HepG2 (cell line): ENCODE measurements around the gene MARCHF9. TPM values are rescaled to one million over a fixed set of nuclear protein-coding genes. Genes with fewer than 3 reads are reported as not detected.

ENCODE experiments used
- GTF3A ChIP-seq: sonication (generic); formaldehyde crosslinking; conservative IDR thresholded peaks from 2 replicates; pipeline ENCODE4 v1.4.0; 2020; ENCODE audit warnings: mild to moderate bottlenecking, missing genetic modification reagents
- IKZF4 ChIP-seq: sonication (generic); formaldehyde crosslinking; IDR thresholded peaks from 2 replicates; pipeline ENCODE4 v1.5.1; 2020; ENCODE audit warnings: borderline replicate concordance, mild to moderate bottlenecking, low read depth, missing genetic modification reagents; ENCODE audit errors: not compliant biosample characterization
- JUN ChIP-seq: sonication (generic); formaldehyde crosslinking; IDR thresholded peaks from 2 replicates; pipeline ENCODE4 v1.4.0; 2020; ENCODE audit warnings: mild to moderate bottlenecking, missing genetic modification reagents
- KLF13 ChIP-seq: sonication (generic); formaldehyde crosslinking; IDR thresholded peaks from 2 replicates; pipeline ENCODE4 v1.4.0; 2020; ENCODE audit warnings: mild to moderate bottlenecking, missing genetic modification reagents
- PAF1 ChIP-seq: IDR thresholded peaks from 2 replicates; pipeline ENCODE4 v1.6.1; 2016; ENCODE audit warnings: missing genetic modification reagents, missing compliant biosample characterization
- RARG ChIP-seq: sonication (generic); formaldehyde crosslinking; IDR thresholded peaks from 2 replicates; pipeline ENCODE4 v1.4.0; 2020; ENCODE audit warnings: low read depth, mild to moderate bottlenecking, missing genetic modification reagents
- RFXANK ChIP-seq: IDR thresholded peaks from 2 replicates; pipeline ENCODE4 v1.6.1; 2016
- SRSF4 ChIP-seq: fragments of 200-400 bp; formaldehyde crosslinking; IDR thresholded peaks from one replicate; pipeline ENCODE4 v1.6.1; 2018; ENCODE audit warnings: mild to moderate bottlenecking, low read depth, low read length, moderate library complexity; ENCODE audit not compliant: poor library complexity, severe bottlenecking
- ZBTB8A ChIP-seq: sonication (generic); formaldehyde crosslinking; IDR thresholded peaks from 2 replicates; pipeline ENCODE4 v1.4.0; 2020; ENCODE audit warnings: mild to moderate bottlenecking, low read depth, missing genetic modification reagents, borderline replicate concordance
- ZC3H4 ChIP-seq: sonication (generic); formaldehyde crosslinking; IDR thresholded peaks from 2 replicates; pipeline ENCODE4 v1.4.0; 2020; ENCODE audit warnings: missing genetic modification reagents, borderline replicate concordance
- ZNF232 ChIP-seq: sonication (generic); formaldehyde crosslinking; IDR thresholded peaks from 2 replicates; pipeline ENCODE4 v1.4.0; 2020; ENCODE audit warnings: missing genetic modification reagents, borderline replicate concordance
- ZNF33A ChIP-seq: sonication (generic); formaldehyde crosslinking; IDR thresholded peaks from 2 replicates; pipeline ENCODE4 v1.5.1; 2020; ENCODE audit warnings: missing genetic modification reagents, mild to moderate bottlenecking, moderate library complexity, borderline replicate concordance
- ZNF567 ChIP-seq: sonication (generic); formaldehyde crosslinking; IDR thresholded peaks from 2 replicates; pipeline ENCODE4 v1.8.1; 2023; ENCODE audit warnings: mild to moderate bottlenecking, missing genetic modification reagents, borderline replicate concordance
- ZNF720 ChIP-seq: sonication (generic); formaldehyde crosslinking; IDR thresholded peaks from 2 replicates; pipeline ENCODE4 v1.4.0; 2020; ENCODE audit warnings: missing genetic modification reagents
- ZNF878 ChIP-seq: sonication (generic); formaldehyde crosslinking; IDR thresholded peaks from 2 replicates; pipeline ENCODE4 v1.8.1; 2023; ENCODE audit warnings: mild to moderate bottlenecking, missing genetic modification reagents, moderate library complexity
- polyA plus RNA-seq, 8 experiments: library from polyadenylated mRNA; depleted of rRNA in 3 of 8; stranded (reverse) in 7 of 8; unstranded in 1 of 8; fragments of >200 nt; fragmentation: Illumina TruSeq in 4 of 8; extraction: Trizol in 4 of 8; gene quantifications; 2 replicates each; pipeline versions ENCODE4 v1.2.1 to v1.2.3, GENCODE V29; 2011 to 2016; ENCODE audit warnings: low read depth in 4 of 8, missing spikeins in 1 of 8, mixed read lengths in 1 of 8; ENCODE audit not compliant: insufficient read depth in 1 of 8
- total RNA-seq, 5 experiments: library from RNA; depleted of rRNA; stranded (reverse); fragments of >200 nt; fragmentation: Illumina TruSeq; extraction: Trizol; gene quantifications; 2 replicates each; pipeline ENCODE4 v1.2.3, GENCODE V29; 2016; ENCODE audit warnings: low read depth in 1 of 5
- TF ChIP-seq, protein P1 (sequence below): sonication (generic); formaldehyde crosslinking; IDR thresholded peaks from 2 replicates; pipeline ENCODE4 v1.9.0; 2022; ENCODE audit warnings: missing genetic modification reagents, mild to moderate bottlenecking, borderline replicate concordance
- TF ChIP-seq, protein P2 (sequence below): IDR thresholded peaks from 2 replicates; pipeline ENCODE4 v1.6.1; 2016; ENCODE audit warnings: low read depth
- TF ChIP-seq, protein P3 (sequence below): sonication (generic); formaldehyde crosslinking; IDR thresholded peaks from 2 replicates; pipeline ENCODE4 v1.5.1; 2020; ENCODE audit warnings: mild to moderate bottlenecking, missing genetic modification reagents, moderate library complexity
- TF ChIP-seq, protein P4 (sequence below): IDR thresholded peaks from 2 replicates; pipeline ENCODE4 v1.6.1; 2016
- TF ChIP-seq, protein P5 (sequence below): sonication (generic); formaldehyde crosslinking; IDR thresholded peaks from 2 replicates; pipeline ENCODE4 v1.5.1; 2020; ENCODE audit warnings: missing genetic modification reagents, mild to moderate bottlenecking, borderline replicate concordance

Gene MARCHF9
- total and polyA plus RNA-seq, 2 of the 13 experiments (the other 11 are each of a cell fraction or from before 2014, with no cell fraction given) = 5.7 to 9.6 TPM

DNA sequence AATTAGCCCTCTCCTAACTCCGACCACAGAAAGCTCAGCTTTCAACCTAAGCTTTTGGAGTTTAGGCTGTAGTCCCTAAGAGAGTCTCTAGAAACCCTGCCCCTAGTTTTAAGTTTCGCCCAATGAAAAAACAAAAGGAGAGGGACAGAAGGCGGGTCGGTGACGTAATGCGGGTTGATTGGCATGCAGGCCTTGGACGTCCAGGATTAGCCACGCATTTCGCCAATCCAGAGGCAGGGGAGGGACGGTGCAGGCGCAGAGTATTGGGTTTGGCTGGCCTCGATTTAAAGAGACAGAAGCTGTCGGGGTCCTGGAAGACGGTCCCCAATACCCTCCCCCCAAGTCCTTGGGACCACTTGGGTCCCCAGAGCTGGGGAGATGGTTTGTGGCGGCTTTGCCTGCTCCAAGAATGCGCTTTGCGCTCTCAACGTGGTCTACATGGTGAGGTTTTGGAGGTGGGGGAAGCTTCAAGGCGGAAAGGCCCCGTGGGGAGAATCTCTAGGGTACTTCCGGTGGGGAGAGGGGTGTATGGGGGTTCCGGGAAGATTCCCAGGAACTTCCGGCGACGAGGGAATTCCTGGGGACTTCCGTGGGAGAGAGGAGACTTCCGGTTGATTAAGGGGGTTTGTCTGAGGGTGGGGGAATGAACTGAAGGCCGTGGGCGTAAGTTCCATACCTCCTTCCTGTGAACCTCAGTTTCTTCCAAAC is 10.0 kb upstream of the MARCHF9 start, which contains the start of gene TSPAN31 (continued):
- TF ChIP-seq, protein P1, sequence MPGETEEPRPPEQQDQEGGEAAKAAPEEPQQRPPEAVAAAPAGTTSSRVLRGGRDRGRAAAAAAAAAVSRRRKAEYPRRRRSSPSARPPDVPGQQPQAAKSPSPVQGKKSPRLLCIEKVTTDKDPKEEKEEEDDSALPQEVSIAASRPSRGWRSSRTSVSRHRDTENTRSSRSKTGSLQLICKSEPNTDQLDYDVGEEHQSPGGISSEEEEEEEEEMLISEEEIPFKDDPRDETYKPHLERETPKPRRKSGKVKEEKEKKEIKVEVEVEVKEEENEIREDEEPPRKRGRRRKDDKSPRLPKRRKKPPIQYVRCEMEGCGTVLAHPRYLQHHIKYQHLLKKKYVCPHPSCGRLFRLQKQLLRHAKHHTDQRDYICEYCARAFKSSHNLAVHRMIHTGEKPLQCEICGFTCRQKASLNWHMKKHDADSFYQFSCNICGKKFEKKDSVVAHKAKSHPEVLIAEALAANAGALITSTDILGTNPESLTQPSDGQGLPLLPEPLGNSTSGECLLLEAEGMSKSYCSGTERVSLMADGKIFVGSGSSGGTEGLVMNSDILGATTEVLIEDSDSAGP (CRISPR knock-in tag) = peak; percentile 100
- TF ChIP-seq ZNF567 (CRISPR knock-in tag) (no peak), JUN (CRISPR knock-in tag) (no peak), RFXANK (CRISPR knock-in tag) (peak; percentile 77; the same call in 1 of the 2 replicates), ZBTB8A (CRISPR knock-in tag) (no peak), ZNF878 (0 out of 2 replicates have a peak, but pooled peaks have one; percentile 39), PAF1 (CRISPR knock-in tag) (no peak), GTF3A (CRISPR knock-in tag) (no peak), ZNF232 (no peak), SRSF4 (no peak), ZC3H4 (CRISPR knock-in tag) (no peak), IKZF4 (CRISPR knock-in tag) (no peak), RARG (no peak), KLF13 (CRISPR knock-in tag) (no peak), ZNF720 (CRISPR knock-in tag) (no peak), ZNF33A (CRISPR knock-in tag) (no peak)
- TF ChIP-seq, protein P2, sequence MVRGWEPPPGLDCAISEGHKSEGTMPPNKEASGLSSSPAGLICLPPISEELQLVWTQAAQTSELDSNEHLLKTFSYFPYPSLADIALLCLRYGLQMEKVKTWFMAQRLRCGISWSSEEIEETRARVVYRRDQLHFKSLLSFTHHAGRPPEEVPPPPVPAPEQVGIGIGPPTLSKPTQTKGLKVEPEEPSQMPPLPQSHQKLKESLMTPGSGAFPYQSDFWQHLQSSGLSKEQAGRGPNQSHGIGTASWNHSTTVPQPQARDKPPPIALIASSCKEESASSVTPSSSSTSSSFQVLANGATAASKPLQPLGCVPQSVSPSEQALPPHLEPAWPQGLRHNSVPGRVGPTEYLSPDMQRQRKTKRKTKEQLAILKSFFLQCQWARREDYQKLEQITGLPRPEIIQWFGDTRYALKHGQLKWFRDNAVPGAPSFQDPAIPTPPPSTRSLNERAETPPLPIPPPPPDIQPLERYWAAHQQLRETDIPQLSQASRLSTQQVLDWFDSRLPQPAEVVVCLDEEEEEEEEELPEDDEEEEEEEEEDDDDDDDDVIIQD (CRISPR knock-in tag) = no peak; the same call in 1 of the 2 replicates
- TF ChIP-seq, protein P3, sequence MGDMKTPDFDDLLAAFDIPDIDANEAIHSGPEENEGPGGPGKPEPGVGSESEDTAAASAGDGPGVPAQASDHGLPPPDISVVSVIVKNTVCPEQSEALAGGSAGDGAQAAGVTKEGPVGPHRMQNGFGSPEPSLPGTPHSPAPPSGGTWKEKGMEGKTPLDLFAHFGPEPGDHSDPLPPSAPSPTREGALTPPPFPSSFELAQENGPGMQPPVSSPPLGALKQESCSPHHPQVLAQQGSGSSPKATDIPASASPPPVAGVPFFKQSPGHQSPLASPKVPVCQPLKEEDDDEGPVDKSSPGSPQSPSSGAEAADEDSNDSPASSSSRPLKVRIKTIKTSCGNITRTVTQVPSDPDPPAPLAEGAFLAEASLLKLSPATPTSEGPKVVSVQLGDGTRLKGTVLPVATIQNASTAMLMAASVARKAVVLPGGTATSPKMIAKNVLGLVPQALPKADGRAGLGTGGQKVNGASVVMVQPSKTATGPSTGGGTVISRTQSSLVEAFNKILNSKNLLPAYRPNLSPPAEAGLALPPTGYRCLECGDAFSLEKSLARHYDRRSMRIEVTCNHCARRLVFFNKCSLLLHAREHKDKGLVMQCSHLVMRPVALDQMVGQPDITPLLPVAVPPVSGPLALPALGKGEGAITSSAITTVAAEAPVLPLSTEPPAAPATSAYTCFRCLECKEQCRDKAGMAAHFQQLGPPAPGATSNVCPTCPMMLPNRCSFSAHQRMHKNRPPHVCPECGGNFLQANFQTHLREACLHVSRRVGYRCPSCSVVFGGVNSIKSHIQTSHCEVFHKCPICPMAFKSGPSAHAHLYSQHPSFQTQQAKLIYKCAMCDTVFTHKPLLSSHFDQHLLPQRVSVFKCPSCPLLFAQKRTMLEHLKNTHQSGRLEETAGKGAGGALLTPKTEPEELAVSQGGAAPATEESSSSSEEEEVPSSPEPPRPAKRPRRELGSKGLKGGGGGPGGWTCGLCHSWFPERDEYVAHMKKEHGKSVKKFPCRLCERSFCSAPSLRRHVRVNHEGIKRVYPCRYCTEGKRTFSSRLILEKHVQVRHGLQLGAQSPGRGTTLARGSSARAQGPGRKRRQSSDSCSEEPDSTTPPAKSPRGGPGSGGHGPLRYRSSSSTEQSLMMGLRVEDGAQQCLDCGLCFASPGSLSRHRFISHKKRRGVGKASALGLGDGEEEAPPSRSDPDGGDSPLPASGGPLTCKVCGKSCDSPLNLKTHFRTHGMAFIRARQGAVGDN = peak; percentile 70
- TF ChIP-seq, protein P4, sequence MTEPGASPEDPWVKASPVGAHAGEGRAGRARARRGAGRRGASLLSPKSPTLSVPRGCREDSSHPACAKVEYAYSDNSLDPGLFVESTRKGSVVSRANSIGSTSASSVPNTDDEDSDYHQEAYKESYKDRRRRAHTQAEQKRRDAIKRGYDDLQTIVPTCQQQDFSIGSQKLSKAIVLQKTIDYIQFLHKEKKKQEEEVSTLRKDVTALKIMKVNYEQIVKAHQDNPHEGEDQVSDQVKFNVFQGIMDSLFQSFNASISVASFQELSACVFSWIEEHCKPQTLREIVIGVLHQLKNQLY (CRISPR knock-in tag) = no peak
- TF ChIP-seq, protein P5, sequence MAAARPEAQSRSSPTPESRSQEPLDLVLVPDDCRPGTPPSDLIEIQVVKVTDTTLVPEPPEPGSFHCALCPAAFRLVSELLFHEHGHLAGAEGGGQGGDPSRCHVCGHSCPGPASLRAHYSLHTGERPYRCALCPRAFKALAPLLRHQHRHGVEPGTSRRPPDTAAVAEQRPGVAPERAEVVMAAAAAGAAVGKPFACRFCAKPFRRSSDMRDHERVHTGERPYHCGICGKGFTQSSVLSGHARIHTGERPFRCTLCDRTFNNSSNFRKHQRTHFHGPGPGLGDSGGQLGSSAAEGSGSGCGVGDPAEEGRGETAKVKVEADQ (CRISPR knock-in tag) = no peak
